ENCODE results near the gene GLT6D1. TPM values are rescaled to one million over a fixed set of nuclear protein-coding genes. Genes with fewer than 3 reads are reported as not detected.
A peak's percentile ranks its signal among the peaks of the same experiment; 100 is the strongest.

GLT6D1 gene
- total RNA-seq, 1 donor from 2014 or later, result not detected

- no peak overlapping the region for H3K27ac Mint-ChIP-seq (ENCODE audit: unreplicated experiment)
- H3K4me1 Mint-ChIP-seq (ENCODE audit: low read depth, unreplicated experiment), result peaks cover 2% of the 10 kb centered on the region
- no peak overlapping the region for H3K4me3 Mint-ChIP-seq (ENCODE audit: unreplicated experiment)
- H3K36me3 Mint-ChIP-seq (ENCODE audit: unreplicated experiment), result peaks cover 14% of the 10 kb centered on the region
- TF ChIP-seq CTCF (IDR thresholded peaks at IDR 0.05; ENCODE audit: partially characterized antibody, unreplicated experiment), result no peak
- H3K27me3 Mint-ChIP-seq (ENCODE audit: unreplicated experiment), result peaks cover 8% of the 10 kb centered on the region
- no peak for DNase-seq
- H3K9me3 Mint-ChIP-seq (ENCODE audit: unreplicated experiment), result peaks cover 10% of the 10 kb centered on the region
Observed at GRCh38 chr9:135611875-135612209, 27.5 kb downstream of the GLT6D1 start.

DNA sequence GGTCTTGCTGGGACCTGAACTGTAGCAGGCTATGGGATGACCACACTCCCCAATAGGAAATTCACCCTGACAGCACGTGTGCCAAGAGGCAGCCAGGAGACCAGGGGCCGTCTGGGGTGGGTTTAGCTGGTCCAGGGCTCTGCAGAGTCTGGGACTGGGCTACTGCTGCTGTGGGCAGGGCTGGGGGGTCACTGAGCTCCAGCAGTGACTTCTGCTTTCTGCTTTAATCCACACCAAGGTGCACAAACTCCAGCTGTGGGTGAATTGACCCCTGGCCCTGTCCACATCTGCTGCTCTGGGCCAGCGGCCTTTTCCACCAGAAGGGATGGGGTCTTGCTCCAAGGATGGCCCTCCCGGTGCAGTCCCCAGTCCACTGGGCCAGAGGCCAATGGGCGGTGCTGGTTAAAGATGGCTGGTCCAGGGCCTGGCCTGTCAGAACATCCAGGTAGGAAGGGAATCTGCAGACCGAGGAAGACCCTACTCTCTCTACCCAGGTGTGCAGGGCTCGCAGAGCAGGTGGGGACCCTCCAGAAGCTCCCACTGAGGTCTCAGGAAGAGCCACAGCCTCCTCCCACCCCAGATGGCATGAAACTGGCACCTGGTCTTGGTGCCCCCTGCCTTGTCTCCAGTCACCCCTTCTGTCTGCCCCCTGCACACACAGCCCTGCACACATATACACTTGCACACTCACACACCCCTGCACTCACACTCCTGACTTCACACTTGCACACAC is 28.0 kb downstream of the GLT6D1 start:
- TF ChIP-seq CTCF (IDR thresholded peaks at IDR 0.05; ENCODE audit: partially characterized antibody, unreplicated experiment), result no peak
- Mint-ChIP-seq H3K27me3 (ENCODE audit: unreplicated experiment) (peaks cover 8% of the 10 kb centered on the region), H3K36me3 (ENCODE audit: unreplicated experiment) (peaks cover 14% of the 10 kb centered on the region), H3K4me1 (ENCODE audit: low read depth, unreplicated experiment) (peaks cover 2% of the 10 kb centered on the region), H3K9me3 (ENCODE audit: unreplicated experiment) (peaks cover 10% of the 10 kb centered on the region), H3K4me3 (ENCODE audit: unreplicated experiment) (no peak overlapping the region), H3K27ac (ENCODE audit: unreplicated experiment) (no peak overlapping the region)
- no peak for DNase-seq

DNA sequence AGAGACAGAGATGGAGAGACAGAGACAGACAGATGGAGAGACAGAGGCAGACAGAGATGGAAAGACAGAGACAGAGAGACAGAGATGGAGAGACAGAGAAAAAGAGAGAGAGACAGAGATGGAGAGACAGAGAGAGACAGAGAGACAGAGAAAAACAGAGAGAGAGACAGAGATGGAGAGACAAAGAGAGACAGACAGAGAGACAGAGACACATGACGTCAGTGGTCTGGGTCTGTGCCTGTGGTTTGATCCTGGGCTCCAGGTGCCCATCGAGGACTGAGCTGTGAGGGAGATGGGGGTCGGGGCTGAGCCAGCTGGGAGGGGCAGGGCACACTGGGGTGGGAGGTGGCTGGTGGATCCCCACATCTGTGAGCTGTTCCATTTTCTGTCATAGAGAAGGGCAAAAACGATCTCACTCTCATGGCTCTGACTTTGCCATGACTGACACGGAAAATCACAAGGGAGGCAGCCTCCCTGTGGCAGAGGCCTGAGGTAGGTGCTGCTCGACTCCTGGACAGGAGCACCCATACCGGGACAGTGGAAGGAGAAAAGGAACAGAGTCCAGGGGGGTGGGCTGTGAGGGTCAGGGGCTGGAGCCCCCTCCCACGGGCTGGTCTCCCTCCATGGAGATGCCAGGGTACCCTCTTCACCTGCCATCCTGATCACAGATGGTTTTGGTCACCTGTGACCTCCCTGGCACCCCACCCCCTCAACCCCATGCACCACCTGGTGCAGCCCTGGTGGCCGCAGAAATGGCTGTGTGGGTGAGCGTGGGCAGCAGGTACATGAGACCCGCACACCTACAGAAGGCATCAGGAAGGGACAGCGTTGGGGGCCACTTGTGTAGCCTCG is 28.8 kb downstream of the GLT6D1 start:
- Mint-ChIP-seq H3K36me3 (ENCODE audit: unreplicated experiment) (peaks cover 14% of the 10 kb centered on the region), H3K4me1 (ENCODE audit: low read depth, unreplicated experiment) (peaks cover 2% of the 10 kb centered on the region), H3K9me3 (ENCODE audit: unreplicated experiment) (peaks cover 10% of the 10 kb centered on the region), H3K27ac (ENCODE audit: unreplicated experiment) (peak overlapping the region; percentile 55), H3K4me3 (ENCODE audit: unreplicated experiment) (no peak overlapping the region), H3K27me3 (ENCODE audit: unreplicated experiment) (peaks cover 8% of the 10 kb centered on the region)
- DNase-seq, result no peak
- TF ChIP-seq CTCF (IDR thresholded peaks at IDR 0.05; ENCODE audit: partially characterized antibody, unreplicated experiment), result no peak

DNA sequence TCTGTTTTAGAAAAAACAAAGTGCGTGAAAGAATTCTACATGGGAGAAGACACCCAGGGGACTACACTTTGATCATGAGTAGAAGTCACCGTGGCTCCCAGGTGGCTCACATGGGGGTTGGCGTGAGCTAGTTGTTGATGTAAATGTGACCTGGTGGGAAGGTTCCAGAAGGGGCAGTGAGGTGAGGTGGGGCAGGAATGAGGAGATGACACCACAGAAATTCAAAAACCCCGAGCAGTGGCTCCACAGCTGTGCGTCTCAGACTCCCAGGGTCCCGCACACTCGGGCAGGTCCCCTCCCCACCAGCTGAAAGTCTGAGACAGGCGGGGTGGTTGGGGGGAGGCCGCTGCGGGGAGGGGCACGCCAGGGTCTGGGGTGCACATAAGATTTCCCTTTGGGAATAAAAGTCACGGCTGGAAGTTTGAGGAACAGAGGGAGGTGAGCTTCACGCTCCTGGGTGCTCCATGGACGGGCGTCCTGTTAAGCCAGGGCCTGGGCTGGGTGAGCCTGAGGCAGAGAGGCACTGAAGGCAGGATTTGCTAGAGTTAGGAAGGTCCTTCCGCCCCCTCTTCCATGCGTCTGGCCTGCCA is 29.9 kb downstream of the GLT6D1 start:
- Mint-ChIP-seq H3K27ac (ENCODE audit: unreplicated experiment) (no peak overlapping the region), H3K4me1 (ENCODE audit: low read depth, unreplicated experiment) (peaks cover 2% of the 10 kb centered on the region)
- TF ChIP-seq CTCF (IDR thresholded peaks at IDR 0.05; ENCODE audit: partially characterized antibody, unreplicated experiment), result no peak

DNA sequence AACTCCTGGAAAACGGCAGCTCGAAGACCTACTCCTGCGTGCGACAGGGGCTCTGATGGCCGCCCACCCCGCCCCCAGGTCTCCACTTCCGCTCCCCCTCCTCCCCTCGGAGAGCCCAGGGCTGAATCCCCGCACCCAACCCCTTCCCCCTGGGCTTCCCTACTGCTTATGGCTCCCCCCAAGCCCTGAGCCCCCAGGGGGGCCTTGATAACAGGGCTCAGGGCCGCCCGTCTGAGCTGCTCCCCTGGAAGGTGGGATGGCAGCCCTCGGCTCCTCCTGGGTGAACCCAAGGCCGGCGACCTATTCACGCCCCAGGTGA is 30.4 kb downstream of the GLT6D1 start:
- Mint-ChIP-seq H3K4me3 (ENCODE audit: unreplicated experiment) (no peak overlapping the region), H3K36me3 (ENCODE audit: unreplicated experiment) (peaks cover 14% of the 10 kb centered on the region), H3K27me3 (ENCODE audit: unreplicated experiment) (peaks cover 10% of the 10 kb centered on the region), H3K9me3 (ENCODE audit: unreplicated experiment) (peaks cover 10% of the 10 kb centered on the region), H3K27ac (ENCODE audit: unreplicated experiment) (no peak overlapping the region), H3K4me1 (ENCODE audit: low read depth, unreplicated experiment) (peaks cover 2% of the 10 kb centered on the region)
- TF ChIP-seq CTCF (IDR thresholded peaks at IDR 0.05; ENCODE audit: partially characterized antibody, unreplicated experiment), result no peak
- no peak for DNase-seq

More for the DNA sequence above, 29.9 kb downstream of the GLT6D1 start:
- Mint-ChIP-seq H3K36me3 (ENCODE audit: unreplicated experiment) (peaks cover 14% of the 10 kb centered on the region), H3K4me3 (ENCODE audit: unreplicated experiment) (no peak overlapping the region), H3K27me3 (ENCODE audit: unreplicated experiment) (peaks cover 10% of the 10 kb centered on the region), H3K9me3 (ENCODE audit: unreplicated experiment) (peaks cover 10% of the 10 kb centered on the region)
- no peak for DNase-seq

Data from glutamatergic neuron (in vitro differentiated cells).